HuH-7.5 (cell line): Measurements from ENCODE around the gene ENO3.
"Not testable (repeated sequence)": the region's sequence is repeated elsewhere in the genome, so short reads cannot be mapped to it uniquely, and the experiment has no call there.

Source experiments
- DNase-seq: peaks from one replicate; pipeline ENCODE4 v3.0.0; 2011; ENCODE audit warnings: low spot score

The ENO3 gene

DNA sequence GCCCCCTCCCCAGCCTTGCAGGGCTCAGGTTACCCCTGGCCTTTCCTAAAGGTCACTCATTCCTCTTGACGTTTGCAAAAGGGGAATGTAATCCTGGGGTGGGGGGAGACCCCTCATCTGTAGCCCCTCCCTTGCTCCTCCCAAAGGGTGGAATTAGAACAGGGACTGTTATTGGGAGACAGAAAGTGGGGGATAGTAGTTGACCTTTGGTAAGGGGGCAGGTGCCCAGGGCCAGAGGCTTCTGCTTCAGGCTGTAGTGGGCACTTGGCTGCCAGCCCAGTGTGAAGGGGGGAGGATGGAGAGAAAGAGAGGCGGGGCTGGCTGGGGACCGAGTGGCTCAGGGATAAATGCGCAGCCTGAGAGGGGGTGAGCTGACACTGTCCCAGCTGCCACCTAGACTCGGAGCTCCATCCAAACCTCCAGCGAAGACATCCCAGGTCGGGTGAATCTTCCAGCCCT lies at the start of gene ENO3:
TSS of gene ENO3 (plus strand) at position 374 of the 459 bp plus-strand sequence. CDS start 711 bp downstream, outside the sequence.
- peak; percentile 51 for DNase-seq

DNA sequence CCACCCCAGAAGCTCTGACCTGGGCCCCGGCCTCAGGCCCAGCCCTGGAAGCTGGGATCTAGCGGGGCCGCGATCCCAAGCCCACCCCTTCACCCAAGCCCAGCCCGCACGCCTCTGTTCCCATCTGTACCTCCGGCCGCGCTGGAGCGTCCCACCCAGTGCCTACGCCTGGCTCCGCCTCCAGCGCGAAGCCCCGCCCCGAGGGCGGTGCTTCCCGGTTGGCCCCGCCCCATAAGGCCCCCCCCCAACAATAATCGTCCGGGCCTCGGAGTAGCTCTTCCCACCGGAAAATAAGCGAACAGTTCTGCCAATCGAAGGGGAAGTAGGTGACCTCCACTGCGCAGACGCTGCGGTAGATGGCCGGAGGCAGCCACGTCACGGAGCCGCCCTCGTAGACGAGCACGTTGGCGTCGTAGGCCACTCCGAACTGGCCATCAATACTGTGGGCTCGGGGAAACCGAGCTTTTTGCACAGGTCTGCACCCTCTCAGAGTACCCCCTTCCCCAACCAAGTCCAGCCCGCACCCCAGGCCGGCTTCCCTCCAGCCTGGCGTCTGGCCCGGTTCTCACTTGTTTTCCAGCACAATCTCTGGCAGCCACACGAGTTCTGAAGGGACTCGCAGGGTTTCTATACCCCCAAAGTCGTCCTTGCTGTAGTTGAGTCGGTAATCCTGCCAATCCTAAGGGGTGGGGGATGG lies 49.1 kb upstream of the ENO3 start:
- DNase-seq: no peak

DNA sequence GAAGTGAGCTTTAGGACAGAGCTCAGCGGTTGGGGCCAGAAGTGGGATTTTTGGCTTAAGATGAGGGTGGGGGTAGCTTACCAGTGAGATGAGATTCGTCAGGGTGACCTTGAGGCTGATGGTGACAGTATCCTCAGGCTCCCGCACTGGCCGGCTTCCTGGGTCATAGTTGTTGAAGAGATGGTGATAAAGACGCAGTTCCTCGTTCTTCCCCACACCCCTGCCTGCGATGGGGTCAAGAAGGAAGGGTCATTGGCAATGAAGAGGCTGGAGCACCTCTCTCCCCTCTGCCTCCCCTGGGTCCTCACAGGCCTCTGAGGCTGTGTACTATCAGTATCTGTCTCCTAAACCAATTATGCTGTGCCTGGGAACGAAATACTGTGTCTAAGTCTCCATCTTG lies 48.4 kb upstream of the ENO3 start:
- no peak for DNase-seq

DNA sequence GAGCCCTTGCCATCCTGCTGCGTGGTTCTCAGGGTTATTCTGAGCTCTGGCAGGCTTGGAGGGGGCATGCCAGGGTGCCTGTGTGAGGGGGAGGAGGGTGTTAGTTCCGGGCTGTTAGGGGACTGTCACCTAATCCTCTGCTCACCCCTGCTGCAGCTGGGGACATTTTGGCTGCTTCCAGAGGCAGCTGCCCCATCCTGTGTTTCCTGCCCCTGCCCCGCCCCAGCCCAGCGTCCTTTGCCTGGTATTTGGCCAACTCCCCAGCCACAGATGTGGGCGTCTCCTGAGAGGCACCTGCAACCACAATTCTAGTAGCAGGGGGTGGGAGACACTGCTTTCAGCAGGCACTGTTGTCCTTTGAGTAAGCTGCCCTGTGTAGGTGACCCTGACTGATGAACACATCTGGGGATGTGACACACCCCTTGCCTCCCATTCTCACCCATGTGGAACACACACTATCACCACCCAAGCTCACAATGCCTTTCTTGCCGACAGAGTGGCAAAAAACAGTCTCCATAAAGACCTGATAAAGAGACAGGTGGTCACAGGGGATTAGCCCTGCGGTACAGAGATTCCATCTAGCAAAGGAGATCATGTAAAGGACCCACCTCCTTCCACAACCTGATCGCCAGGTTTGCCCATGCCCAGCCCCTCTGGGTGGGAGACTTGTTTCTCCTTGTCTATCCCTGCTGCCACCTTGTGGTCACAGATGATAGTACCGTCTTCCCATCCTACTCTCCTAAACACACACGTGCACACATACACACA lies 47.7 kb upstream of the ENO3 start, which contains the start of gene CHRNE:
TSS of gene CHRNE (minus strand) at position 48 of the 768 bp plus-strand sequence. CDS start at position 13, 35 bp downstream.
- peak; percentile 63 for DNase-seq

DNA sequence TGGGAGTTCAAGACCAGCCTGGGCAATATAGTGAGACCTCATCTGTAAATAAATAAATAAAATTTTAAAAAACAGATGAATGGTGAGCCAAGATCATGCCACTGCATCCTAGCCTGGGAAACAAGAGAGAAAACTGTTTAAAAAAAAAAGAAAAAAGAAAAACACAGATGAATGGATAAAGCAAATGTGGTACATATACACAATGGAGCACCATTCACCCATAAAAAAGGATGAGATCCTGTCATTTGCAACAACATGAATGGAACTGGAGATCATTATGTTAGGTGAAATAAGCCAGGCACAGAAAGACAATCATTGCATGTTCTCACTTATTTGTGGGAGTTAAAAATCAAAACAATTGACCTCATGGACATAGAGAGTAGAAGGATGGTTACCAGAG lies 44.3 kb upstream of the ENO3 start:
- not testable (repeated sequence) for DNase-seq

DNA sequence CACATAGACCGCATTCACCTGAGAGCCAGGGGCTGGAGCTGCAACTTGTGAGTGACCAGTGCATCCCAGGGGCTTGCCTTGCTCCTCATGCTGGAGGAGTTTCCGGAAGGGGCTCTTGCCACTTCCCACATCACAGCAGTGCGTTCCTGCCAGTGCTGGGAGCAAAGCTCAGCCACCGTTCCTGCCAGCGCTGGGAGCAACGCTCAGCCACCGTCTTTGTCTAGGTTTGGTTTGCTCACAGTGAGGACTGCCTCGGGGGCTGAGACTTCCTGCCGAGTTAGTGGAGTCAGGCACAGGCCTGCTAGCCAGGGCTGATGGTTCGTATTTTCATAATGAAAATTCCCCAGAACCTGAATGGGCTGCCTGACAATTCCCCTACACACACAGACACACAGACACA lies 42.6 kb upstream of the ENO3 start:
- DNase-seq: no peak

DNA sequence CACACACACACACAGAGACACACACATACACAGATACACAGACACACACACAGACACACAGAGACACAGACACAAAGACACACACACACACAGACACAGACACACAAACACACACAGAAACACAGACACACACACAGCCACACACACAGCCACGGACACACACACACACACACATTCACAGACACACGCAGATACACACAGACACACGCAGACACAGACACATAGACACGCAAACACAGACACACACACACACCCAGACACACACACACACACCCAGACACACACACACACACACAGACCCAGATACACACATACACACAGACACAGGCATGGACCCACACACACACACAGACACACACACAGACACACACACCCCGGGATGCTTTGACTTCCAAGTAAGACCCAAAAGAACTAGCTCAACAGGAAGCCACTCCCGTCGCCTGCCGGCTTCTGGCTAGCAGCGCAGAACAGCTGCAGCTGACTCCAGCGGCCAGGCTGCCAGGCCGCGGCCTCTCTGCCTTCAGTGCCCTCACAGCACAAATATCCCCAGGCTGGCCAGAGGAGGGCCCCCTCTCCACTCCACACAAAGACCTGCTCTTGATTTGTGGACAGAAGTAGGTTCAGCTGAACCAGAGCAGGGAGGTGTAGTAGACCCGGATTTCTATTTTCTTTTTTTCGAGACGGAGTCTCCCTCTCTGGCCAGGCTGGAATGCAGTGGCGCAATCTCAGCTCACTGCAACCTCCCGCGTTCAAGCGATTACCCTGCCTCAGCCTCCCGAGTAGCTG lies 42.0 kb upstream of the ENO3 start:
- DNase-seq: peak; percentile 76

DNA sequence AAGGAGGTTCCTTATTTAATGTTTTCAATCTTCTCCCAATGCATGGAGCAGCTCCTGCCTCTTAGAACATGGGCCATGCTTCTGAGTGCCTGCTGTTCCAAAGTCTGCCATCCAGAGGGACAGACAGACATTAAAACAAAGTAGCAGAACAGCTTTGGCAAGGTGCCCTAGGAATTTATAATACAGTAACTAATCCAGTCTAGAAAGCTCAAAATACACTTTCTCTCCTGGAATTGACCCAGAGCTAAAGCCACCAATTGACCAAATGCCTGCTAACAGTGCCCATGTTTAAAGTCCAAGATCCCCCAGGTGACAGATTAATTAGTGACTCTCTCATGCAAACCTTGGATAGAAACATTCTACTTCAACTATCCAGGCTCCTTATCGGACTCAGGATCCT lies 36.9 kb upstream of the ENO3 start:
- DNase-seq: no peak

DNA sequence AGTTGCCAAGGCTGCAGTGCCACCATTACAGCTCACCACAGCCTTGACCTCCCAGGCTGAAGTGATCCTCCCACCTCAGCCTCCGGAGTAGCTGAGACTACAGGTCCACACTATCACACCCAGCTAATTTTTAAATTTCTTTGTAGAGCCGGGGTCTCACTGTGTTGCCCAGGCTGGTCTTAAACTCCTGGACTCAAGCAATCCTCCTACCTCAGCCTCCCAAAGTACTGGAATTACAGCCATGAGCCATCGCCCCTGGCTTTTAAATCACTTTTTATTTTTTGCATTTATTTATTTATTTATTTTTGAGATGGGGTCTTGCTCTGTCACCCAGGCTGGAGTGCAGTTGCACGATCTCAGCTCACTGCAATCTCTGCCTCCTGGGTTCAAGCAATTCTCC lies 36.4 kb upstream of the ENO3 start:
- not testable (repeated sequence) for DNase-seq

DNA sequence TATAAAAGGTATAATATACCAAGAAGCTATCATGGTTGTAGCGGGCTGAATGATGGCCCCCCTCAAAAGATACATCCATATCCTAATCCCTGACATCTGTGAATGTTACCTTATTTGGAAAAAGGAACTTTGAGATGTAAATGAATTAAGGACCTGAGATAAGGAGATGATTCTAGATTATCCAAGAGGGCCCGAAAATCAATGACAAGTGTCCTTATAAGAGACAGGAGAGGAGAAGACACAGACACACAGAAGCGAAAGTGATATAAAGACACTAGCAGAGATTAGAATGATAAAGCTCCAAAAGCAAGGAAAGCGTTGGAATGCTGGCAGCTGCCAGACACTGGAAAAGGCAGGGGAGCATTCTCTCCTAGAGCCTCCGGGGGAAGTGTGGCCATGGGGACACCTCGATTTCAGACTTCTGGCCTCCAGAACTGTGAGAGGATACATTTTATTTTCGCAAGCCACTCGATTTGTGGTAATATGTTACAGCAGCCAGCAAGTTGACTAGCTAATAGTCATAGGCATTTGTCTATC lies 31.3 kb upstream of the ENO3 start:
- no peak for DNase-seq

DNA sequence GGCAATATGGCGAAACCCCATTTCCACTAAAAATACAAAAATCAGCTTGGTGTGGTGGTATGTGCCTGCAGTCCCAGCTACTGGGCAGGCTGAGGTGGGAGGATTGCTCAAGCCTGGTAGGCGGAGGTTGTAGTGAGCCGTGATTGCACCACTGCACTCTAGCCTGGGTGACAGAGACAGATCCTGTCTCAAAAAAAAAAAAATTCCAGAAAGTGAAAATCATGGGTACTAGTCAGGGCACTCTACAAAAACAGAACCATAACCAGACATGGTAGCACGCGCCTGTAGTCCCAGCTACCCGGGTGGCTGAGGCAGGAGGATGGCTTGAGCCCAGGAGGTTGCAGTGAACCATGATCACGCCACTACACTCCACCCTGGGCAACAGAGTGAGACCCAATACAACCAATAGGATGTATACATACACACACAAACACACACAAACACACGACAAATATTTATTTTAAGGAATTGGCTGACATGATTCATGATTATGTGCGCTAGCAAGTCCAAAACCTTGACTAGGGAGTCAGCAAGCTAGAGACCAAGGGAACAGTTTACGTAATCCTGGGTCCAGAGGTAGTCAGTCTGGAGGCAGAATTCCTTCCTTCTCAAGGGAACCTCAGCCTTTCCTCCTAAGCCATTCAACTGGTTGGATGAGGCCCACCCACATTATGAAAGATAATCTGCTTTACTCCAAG lies 30.4 kb upstream of the ENO3 start:
- DNase-seq: no peak

DNA sequence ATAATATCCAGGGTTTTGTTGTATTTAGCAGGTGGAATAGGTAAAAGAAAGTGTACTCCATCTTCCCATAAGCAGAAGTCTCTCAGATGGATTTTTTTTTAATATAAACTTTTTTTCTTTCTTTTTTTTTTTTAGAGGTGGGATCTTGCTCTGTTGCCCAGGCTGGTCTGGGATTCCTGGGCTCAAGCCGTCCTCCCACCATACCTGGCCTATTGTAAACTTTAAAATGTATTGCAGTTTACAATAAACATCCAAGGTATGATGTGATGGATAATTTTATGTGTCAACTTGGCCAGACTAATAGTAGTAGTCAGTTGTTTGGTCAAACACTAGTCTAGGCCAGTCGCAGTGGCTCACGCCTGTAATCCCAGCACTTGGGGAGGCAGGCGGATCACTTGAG lies 29.6 kb upstream of the ENO3 start:
- DNase-seq: no peak

DNA sequence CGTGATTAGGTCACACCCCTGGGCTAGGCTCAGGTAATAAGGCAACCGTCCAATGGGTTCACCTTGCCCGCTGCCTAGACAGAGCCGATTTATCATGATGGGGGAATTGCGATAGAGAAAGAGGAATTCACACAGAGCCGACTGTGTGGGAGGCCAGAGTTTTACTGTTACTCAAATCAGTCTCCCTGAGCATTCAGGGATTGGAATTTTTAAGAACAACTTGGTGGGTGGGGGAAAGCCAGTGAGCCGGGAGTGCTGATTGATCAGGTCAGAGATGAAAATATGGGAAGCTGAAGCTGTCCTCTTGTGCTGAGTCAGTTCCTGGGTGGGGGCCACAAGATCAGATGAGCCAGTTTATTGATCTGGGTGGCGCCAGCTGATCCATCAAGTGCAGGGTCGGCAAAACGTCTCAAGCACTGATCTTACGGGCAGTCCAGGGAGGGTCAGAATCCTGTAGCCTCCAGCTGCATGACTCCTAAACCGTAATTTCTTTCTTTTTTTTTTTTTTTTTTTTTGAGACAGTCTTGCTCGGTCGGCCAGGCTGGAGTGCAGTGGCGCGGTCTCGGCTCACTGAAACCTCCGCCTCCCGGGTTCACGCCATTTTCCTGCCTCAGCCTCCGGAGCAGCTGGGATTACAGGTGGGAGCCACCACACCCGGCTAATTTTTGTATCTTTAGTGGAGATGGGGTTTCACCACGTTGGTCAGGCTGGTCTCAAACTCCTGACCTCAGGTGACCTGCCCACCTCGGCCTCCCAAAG lies 24.2 kb upstream of the ENO3 start:
- DNase-seq: not testable (repeated sequence)

DNA sequence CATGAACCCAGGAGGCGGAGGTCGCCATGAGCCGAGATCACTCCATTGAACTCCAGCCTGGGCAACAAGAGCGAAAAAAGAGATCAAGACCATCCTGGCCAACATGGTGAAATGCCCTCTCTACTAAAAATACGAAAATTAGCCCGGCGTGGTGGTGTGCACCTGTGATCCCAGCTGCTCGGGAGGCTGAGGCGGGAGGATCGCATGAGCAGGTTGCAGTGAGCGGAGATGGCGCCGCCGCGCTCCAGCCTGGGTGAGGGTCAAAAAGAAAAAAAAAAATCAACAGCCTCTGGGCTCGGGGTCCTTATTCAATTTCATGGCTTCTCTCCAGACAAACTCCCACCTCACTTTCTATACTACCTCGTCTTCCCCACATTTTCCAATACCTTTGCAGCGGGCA lies 22.0 kb upstream of the ENO3 start:
- no peak for DNase-seq

DNA sequence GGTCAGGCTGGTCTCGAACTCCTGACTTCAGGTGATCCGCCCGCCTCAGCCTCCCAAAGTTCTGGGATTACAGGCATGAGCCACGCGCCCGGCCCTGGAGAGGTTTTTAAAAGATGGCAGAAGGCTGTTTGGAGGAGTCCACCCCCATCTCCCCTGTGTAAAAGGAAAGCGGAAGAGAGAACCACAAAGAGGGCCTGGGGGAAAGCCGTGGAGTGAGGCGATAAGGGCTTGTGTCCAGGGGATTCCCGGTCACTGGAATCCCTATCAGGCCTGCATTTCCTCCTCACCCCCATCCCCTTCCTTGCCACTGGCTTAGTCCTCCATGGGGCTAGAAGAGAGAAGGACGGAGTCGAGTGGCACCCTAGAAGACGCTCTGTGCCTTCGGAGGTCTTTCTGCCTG lies 19.0 kb upstream of the ENO3 start, which contains the start of gene GP1BA:
TSS of gene GP1BA (plus strand) at position 315 of the 400 bp plus-strand sequence. CDS start 328 bp downstream, outside the sequence.
- no peak for DNase-seq

DNA sequence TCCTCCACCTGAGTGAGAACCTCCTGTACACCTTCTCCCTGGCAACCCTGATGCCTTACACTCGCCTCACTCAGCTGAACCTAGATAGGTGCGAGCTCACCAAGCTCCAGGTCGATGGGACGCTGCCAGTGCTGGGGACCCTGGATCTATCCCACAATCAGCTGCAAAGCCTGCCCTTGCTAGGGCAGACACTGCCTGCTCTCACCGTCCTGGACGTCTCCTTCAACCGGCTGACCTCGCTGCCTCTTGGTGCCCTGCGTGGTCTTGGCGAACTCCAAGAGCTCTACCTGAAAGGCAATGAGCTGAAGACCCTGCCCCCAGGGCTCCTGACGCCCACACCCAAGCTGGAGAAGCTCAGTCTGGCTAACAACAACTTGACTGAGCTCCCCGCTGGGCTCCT lies 18.2 kb upstream of the ENO3 start:
- DNase-seq: no peak

DNA sequence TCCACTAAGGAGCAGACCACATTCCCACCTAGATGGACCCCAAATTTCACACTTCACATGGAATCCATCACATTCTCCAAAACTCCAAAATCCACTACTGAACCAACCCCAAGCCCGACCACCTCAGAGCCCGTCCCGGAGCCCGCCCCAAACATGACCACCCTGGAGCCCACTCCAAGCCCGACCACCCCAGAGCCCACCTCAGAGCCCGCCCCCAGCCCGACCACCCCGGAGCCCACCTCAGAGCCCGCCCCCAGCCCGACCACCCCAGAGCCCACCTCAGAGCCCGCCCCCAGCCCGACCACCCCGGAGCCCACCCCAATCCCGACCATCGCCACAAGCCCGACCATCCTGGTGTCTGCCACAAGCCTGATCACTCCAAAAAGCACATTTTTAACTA lies 17.3 kb upstream of the ENO3 start:
- DNase-seq: no peak

DNA sequence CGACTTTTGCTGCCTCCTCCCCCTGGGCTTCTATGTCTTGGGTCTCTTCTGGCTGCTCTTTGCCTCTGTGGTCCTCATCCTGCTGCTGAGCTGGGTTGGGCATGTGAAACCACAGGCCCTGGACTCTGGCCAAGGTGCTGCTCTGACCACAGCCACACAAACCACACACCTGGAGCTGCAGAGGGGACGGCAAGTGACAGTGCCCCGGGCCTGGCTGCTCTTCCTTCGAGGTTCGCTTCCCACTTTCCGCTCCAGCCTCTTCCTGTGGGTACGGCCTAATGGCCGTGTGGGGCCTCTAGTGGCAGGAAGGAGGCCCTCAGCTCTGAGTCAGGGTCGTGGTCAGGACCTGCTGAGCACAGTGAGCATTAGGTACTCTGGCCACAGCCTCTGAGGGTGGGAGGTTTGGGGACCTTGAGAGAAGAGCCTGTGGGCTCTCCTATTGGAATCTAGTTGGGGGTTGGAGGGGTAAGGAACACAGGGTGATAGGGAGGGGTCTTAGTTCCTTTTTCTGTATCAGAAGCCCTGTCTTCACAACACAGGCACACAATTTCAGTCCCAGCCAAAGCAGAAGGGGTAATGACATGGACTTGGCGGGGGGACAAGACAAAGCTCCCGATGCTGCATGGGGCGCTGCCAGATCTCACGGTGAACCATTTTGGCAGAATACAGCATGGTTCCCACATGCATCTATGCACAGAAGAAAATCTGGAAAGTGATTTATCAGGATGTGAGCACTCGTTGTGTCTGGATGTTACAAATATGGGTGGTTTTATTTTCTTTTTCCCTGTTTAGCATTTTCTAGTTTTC lies 16.5 kb upstream of the ENO3 start:
- DNase-seq: no peak

DNA sequence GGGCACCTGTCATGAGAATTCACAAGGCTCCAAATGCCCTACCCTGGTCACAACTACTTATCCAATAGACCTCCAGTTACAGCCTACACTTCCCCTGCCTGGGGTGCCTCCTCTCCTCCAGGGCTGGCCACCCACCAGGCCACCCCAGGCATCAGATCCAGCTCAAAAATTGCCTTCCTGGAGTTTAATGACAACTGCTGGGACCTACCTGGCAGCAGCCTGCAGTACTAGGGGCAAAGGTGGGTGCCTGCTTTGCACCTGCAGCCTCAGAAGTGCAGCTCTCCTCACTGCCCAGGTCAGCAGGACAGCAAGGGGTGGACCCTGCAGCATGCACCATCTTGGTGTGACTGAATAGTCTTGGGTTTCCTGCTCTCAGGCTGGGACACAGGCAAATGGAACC lies 15.3 kb upstream of the ENO3 start:
- no peak for DNase-seq

DNA sequence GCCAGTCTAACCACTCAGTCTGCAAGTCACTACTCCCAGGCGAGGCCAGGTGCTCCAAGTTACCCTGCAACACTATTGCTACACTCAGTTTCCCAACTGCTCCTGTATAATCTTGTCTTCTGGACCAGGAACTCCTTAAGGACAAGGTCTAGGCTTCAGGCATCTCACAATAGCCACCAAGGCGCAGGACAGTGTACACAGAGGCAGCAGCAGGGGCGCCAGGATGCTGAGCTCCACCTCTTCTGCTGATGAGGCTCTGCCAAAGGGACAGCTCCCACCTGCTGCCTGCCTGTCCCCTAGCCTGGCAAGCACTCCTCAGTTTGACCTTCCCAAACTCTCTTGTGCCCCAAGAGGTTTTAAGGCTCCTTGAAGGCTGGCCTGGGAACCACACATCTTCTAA lies 14.5 kb upstream of the ENO3 start:
- no peak for DNase-seq
